Activated CD8-positive, alpha-beta memory T cell treated with anti-CD3 and anti-CD28 coated beads, Interleukin-2, amount 10 ng/mL, durations not matched to agents 7 days and 5 days (primary cell): ENCODE data around the gene ERAS. TPM values are rescaled to one million over a fixed set of nuclear protein-coding genes. Genes with fewer than 3 reads are reported as not detected.
"Not testable (repeated sequence)": the region's sequence is repeated elsewhere in the genome, so short reads cannot be mapped to it uniquely, and the experiment has no call there.

Experiments used
- ATAC-seq: fragments of 150-1000 bp; cut with Tn5 transposase; one replicate; pipeline ENCODE4 v1.10.0; 2021; ENCODE audit warnings: moderate library complexity
- CTCF ChIA-PET: fragments of 350-600 bp; sonication (Branson Sonifier 250); formaldehyde crosslinking; loops from one replicate; lab custom pipeline; 2021; ENCODE audit warnings: antibody characterized with exemption; lab: Charles Lee
- DNase-seq: peaks from one replicate; pipeline ENCODE4 v3.0.0-alpha.2; 2020
- H3K27ac Mint-ChIP-seq: one replicate; pipeline ENCODE4 v1.8.0; 2021; ENCODE audit warnings: mild to moderate bottlenecking, mixed read lengths
- H3K27me3 Mint-ChIP-seq: one replicate; pipeline ENCODE4 v1.8.0; 2021; ENCODE audit warnings: mixed read lengths
- H3K36me3 Mint-ChIP-seq: one replicate; pipeline ENCODE4 v1.8.0; 2021; ENCODE audit warnings: mild to moderate bottlenecking, mixed read lengths
- H3K4me1 Mint-ChIP-seq: one replicate; pipeline ENCODE4 v1.8.0; 2021; ENCODE audit warnings: mixed read lengths
- H3K4me3 Mint-ChIP-seq: one replicate; pipeline ENCODE4 v1.8.0; 2021; ENCODE audit warnings: mild to moderate bottlenecking, moderate library complexity, mixed read lengths
- H3K9me3 Mint-ChIP-seq: one replicate; pipeline ENCODE4 v1.8.0; 2022; ENCODE audit warnings: low read depth, mixed read lengths
- total RNA-seq, 2 experiments: library from RNA; stranded (reverse); gene quantifications; one replicate each; pipeline ENCODE4 v1.2.3, GENCODE V29; 2021

ERAS gene
- total RNA-seq, 2 experiments from 2014 or later = not detected

DNA sequence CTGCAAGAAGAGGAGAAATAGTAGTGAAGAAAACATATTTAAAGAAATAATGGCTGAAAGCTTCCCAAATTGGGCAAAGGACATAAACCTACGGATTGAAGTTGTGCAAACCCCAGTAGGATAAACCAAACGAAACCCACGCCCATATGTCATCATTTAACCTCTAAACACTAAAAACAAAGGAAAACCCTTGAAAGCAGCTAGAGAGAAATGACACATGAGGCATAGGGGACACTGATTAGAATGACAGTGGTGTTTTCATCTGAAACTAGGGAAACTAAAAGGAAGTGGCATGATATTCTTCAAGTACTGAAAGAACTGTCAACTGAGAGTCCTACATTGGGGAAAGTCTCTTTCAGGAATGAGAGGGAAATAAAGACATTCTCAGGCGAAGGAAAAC is 50.6 kb downstream of the ERAS start:
- CTCF ChIA-PET, H3K4me3 Mint-ChIP-seq, H3K27ac Mint-ChIP-seq, H3K4me1 Mint-ChIP-seq, H3K9me3 Mint-ChIP-seq, DNase-seq, ATAC-seq, H3K36me3 Mint-ChIP-seq: not testable (repeated sequence)
- peaks cover 11% of the 10 kb centered on the region for H3K27me3 Mint-ChIP-seq

Other genes starting within 250 kb of the ERAS start
- 10 to 100 TPM; 32.6 to 42.9 TPM for gene WDR13, start 229.0 kb upstream of the ERAS start, total RNA-seq
- 100 to 1,000 TPM; 138 to 161 TPM for gene WAS, start 142.7 kb upstream of the ERAS start, total RNA-seq
- 10 to 100 TPM; 40.1 to 41.4 TPM for gene SUV39H1, start 129.8 kb upstream of the ERAS start, total RNA-seq
- not detected for gene GLOD5, start 64.8 kb upstream of the ERAS start, total RNA-seq
- gene GATA1, start 39.9 kb upstream of the ERAS start, total RNA-seq = not detected
- 100 to 1,000 TPM in 1 of 2 experiments, 10 to 100 TPM in 1; 76.8 to 107 TPM for gene HDAC6, start 24.4 kb upstream of the ERAS start, total RNA-seq
- gene PCSK1N, start 9.1 kb downstream of the ERAS start, total RNA-seq = under 1 TPM; 0.21 to 0.93 TPM
- 10 to 100 TPM; 52.9 to 53.2 TPM for gene TIMM17B, start 71.3 kb downstream of the ERAS start, total RNA-seq
- 10 to 100 TPM; 65.1 to 86.9 TPM for gene PQBP1, start 71.4 kb downstream of the ERAS start, total RNA-seq
- gene SLC35A2, start 85.1 kb downstream of the ERAS start, total RNA-seq = 10 to 100 TPM; 13.0 to 21.0 TPM
- gene PIM2, start 92.5 kb downstream of the ERAS start, total RNA-seq = 100 to 1,000 TPM; 168 to 252 TPM
- 10 to 100 TPM; 56.9 to 65.2 TPM for gene OTUD5, start 131.1 kb downstream of the ERAS start, total RNA-seq
- 1 to 10 TPM; 2.9 to 5.5 TPM for gene KCND1, start 145.3 kb downstream of the ERAS start, total RNA-seq
- 100 to 1,000 TPM; 104 to 126 TPM for gene GRIPAP1, start 175.8 kb downstream of the ERAS start, total RNA-seq
- 10 to 100 TPM; 29.4 to 34.1 TPM for gene TFE3, start 216.8 kb downstream of the ERAS start, total RNA-seq
- gene CCDC120, start 232.5 kb downstream of the ERAS start, total RNA-seq = 1 to 10 TPM; 6.9 to 7.9 TPM
- 10 to 100 TPM; 21.4 to 21.6 TPM for gene PRAF2, start 247.5 kb downstream of the ERAS start, total RNA-seq